ENCODE results near the gene SLC41A1. TPM values are rescaled to one million over a fixed set of nuclear protein-coding genes. Genes with fewer than 3 reads are reported as not detected.
A peak's percentile ranks its signal among the peaks of the same experiment; 100 is the strongest.

Gene SLC41A1
- total RNA-seq, 4 donors from 2014 or later: 15.7 to 20.9 (median 18.6) TPM

DNA sequence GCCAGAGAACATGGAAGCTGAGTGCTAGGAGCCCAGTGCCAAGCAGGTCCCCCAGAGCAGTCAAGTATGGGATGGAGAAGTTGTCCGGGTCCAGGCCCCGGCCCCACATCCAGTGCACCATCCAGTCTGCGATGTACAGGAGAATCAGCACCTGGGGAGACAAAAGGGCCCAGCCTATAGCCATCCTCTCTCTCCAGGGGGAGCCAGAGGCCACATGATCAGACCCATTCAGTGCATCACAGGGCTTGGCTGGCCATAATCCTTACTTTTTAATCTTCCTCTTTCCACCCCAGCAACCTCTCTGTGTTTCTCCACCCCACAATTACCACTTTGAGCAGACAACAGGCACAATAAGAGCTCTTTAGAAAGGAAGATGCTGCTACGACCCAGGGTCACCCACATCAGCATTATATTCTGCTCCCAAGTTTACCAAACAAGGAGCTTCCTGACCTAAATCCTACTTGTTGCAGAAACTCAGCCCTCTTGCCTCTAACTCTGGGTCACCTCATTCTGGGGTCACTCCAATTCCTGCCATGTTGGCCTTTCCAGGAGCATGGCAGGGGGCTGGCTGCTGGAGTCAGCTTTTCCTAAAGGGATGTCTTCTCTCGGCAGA lies 21.3 kb downstream of the SLC41A1 start:
- H3K9me3 ChIP-seq: no peaks in the 10 kb centered on the region
- no peaks in the 10 kb centered on the region for H3K4me1 ChIP-seq
- no peak overlapping the region for H3K27ac ChIP-seq
- H3K27me3 ChIP-seq: no peaks in the 10 kb centered on the region
- TF ChIP-seq POLR2A (IDR thresholded peaks at IDR 0.05): no peak
- TF ChIP-seq EP300 (IDR thresholded peaks at IDR 0.05): peak in 1 of 2 donors; percentile 21
- TF ChIP-seq, protein P1, sequence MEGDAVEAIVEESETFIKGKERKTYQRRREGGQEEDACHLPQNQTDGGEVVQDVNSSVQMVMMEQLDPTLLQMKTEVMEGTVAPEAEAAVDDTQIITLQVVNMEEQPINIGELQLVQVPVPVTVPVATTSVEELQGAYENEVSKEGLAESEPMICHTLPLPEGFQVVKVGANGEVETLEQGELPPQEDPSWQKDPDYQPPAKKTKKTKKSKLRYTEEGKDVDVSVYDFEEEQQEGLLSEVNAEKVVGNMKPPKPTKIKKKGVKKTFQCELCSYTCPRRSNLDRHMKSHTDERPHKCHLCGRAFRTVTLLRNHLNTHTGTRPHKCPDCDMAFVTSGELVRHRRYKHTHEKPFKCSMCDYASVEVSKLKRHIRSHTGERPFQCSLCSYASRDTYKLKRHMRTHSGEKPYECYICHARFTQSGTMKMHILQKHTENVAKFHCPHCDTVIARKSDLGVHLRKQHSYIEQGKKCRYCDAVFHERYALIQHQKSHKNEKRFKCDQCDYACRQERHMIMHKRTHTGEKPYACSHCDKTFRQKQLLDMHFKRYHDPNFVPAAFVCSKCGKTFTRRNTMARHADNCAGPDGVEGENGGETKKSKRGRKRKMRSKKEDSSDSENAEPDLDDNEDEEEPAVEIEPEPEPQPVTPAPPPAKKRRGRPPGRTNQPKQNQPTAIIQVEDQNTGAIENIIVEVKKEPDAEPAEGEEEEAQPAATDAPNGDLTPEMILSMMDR (IDR thresholded peaks at IDR 0.05): peak; percentile 60 to 85 (median 70)
- DNase-seq (ENCODE audit: low spot score in 2 of 2): peak; percentile 32 to 78
- H3K4me3 ChIP-seq: no peak overlapping the region
- H3K36me3 ChIP-seq: peaks cover 0 to 76% (median 2%) of the 10 kb centered on the region in 3 donors
- WGBS, 2 donors: 62 to 64% methylated on average over 5 of the region's 5 CpGs

DNA sequence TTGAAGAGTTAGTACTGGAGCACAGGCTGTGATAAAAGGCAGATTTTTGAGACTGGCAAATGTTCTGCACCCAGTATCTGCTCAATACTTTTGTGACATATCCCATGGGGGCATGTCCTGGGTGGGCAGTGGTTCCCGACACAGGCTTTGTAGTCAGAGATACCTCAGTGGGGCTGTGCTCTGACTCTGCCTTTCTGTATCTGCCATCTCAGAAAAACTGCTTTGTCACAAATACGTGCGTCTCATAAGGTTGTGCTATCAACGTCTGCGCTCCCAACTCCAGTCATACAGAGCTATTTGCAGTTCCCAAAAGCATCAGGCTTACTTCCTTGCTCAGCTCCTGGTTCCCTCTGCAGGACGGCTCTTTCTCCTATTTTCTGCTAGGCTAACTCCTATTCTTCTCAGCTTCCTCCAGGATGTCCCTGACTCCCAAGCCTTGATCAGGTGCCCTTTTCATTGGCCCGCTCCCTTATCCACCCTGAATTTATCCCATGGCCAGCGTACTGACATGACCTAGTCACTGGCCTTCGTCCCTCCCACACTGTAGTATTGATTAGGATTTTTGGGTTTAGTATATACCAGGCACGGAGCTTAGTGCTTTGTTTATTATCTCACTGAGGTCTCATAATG lies 25.6 kb downstream of the SLC41A1 start:
- H3K4me1 ChIP-seq: peaks cover 0 to 12% (median 0%) of the 10 kb centered on the region in 4 donors
- no peak overlapping the region for H3K4me3 ChIP-seq
- TF ChIP-seq POLR2A (IDR thresholded peaks at IDR 0.05) (no peak), EP300 (IDR thresholded peaks at IDR 0.05) (no peak)
- TF ChIP-seq, protein P1 (IDR thresholded peaks at IDR 0.05): no peak
- H3K9me3 ChIP-seq: no peaks in the 10 kb centered on the region
- H3K27ac ChIP-seq: no peak overlapping the region
- no peak for DNase-seq (ENCODE audit: low spot score in 2 of 2)
- peaks cover 0 to 33% (median 0%) of the 10 kb centered on the region in 3 donors for H3K36me3 ChIP-seq
- no peaks in the 10 kb centered on the region for H3K27me3 ChIP-seq
- WGBS, 2 donors: 75 to 78% methylated on average over 10 of the region's 10 CpGs

DNA sequence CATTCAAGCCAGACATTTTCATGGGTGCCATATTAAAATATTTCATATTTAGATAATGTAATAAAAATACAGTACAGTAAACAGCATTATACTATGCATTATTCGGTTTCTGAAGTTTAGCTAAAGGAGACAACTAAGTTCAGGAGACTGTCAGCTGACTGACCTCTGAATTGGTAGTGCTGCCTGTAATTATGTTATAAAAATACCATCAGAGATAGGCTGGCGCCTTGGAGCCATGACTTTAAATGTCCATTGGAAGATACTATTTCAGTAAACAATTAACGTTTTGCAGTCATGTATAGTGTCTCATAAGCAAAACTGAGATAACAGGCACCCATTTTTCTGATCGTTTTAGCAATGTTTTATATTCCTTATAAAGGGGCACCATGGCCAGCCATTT lies 26.4 kb downstream of the SLC41A1 start:
- peaks cover 0 to 12% (median 0%) of the 10 kb centered on the region in 4 donors for H3K4me1 ChIP-seq
- WGBS, 2 donors: 52 to 66% methylated on average over 4 of the region's 4 CpGs

DNA sequence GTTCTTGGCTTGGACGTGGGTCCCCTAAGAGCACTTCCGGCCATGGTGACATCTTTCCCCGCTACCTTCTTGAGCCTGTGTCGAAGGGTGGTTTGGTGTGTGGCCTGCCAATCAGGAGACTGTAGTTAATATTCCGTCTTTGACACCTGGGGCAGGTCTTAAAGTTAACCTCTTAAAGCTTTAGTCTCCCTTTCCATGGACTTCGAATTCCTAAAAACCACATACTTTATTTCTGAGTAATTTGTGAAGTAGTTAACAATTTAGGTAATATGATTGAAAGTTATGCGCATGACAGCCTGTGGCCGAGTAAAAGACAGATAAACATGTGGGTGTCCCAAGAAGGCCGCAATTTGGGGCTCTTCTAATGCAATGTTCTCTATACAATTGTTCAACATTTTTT lies 27.6 kb downstream of the SLC41A1 start:
- DNase-seq (ENCODE audit: low spot score in 2 of 2): no peak
- Histone ChIP-seq H3K27me3 (no peaks in the 10 kb centered on the region), H3K27ac (no peak overlapping the region), H3K36me3 (peaks cover 0 to 13% (median 0%) of the 10 kb centered on the region in 3 donors), H3K4me3 (no peak overlapping the region), H3K4me1 (peaks cover 0 to 12% (median 0%) of the 10 kb centered on the region in 4 donors), H3K9me3 (no peaks in the 10 kb centered on the region)
- 91 to 94% methylated on average over 9 of the region's 9 CpGs for WGBS, 2 donors
- TF ChIP-seq, protein P1 (IDR thresholded peaks at IDR 0.05): no peak
- no peak for TF ChIP-seq POLR2A (IDR thresholded peaks at IDR 0.05)
- TF ChIP-seq EP300 (IDR thresholded peaks at IDR 0.05): no peak

More for the DNA sequence above, 26.4 kb downstream of the SLC41A1 start:
- Histone ChIP-seq H3K36me3 (peaks cover 0 to 25% (median 0%) of the 10 kb centered on the region in 3 donors), H3K4me3 (no peak overlapping the region), H3K27me3 (no peaks in the 10 kb centered on the region), H3K27ac (no peak overlapping the region), H3K9me3 (no peaks in the 10 kb centered on the region)
- TF ChIP-seq, protein P1 (IDR thresholded peaks at IDR 0.05): no peak
- TF ChIP-seq POLR2A (IDR thresholded peaks at IDR 0.05) (no peak), EP300 (IDR thresholded peaks at IDR 0.05) (no peak)
- no peak for DNase-seq (ENCODE audit: low spot score in 2 of 2)

DNA sequence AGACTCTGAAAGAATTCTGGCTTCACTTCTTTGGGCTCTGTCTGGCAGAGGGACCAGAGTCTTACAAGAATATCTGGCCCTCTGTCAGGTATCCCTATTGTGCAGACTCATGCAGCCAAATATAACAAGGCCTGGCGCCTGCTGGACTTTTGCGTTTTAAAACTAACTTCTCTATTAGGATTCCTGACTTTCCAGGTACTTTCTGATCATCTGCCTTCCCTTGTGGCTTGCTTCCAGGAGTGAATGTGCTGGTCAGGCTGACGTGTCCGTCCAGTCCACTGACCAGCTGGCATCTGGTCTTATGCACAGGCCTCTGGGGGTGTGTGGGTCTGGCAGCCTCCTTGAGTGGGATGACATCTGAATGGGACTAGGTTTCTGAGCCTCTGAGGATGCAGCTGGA lies 29.1 kb downstream of the SLC41A1 start:
- Histone ChIP-seq H3K36me3 (no peaks in the 10 kb centered on the region), H3K4me1 (peaks cover 0 to 12% (median 0%) of the 10 kb centered on the region in 4 donors), H3K27ac (no peak overlapping the region), H3K9me3 (no peaks in the 10 kb centered on the region), H3K27me3 (no peaks in the 10 kb centered on the region), H3K4me3 (no peak overlapping the region)
- no peak for TF ChIP-seq POLR2A (IDR thresholded peaks at IDR 0.05)
- TF ChIP-seq, protein P1 (IDR thresholded peaks at IDR 0.05): no peak
- no peak for TF ChIP-seq EP300 (IDR thresholded peaks at IDR 0.05)
- DNase-seq (ENCODE audit: low spot score in 2 of 2): peak in 1 of 2 donors; percentile 53
- WGBS, 2 donors: 71 to 86% methylated on average over 4 of the region's 4 CpGs

Measured in tibial nerve (tissue), 4 donors.